Pancreas (tissue), 10 donors: ENCODE data around the gene CDHR2. TPM values are rescaled to one million over a fixed set of nuclear protein-coding genes. Genes with fewer than 3 reads are reported as not detected.

Experiments
- ATAC-seq, 4 donors: fragments of 200-7000 bp; cut with Tn5 transposase; one replicate each; pipeline versions ENCODE4 v1.8.0 to v1.9.1; 2020; ENCODE audit warnings: mild to moderate bottlenecking in 4 of 4, moderate library complexity in 4 of 4
- DNase-seq, 6 donors: peaks; one replicate each; pipeline ENCODE4 v3.0.0-alpha.2; 2020
- FAIRE-seq: peaks from 2 replicates; lab custom pipeline; 2012; peaks lifted over from hg19 to GRCh38; lab: Jason Lieb, UNC
- H3K27ac ChIP-seq, 4 donors: fragments of 200-600 bp; sonication (generic); 1 replicate in 3 of 4; 2 replicates in 1 of 4; pipeline versions ENCODE4 v1.5.0 to v1.8.0; 2020
- H3K27me3 ChIP-seq, 4 donors: fragments of 200-600 bp; one replicate each; pipeline ENCODE4 v1.8.0; 2021
- H3K36me3 ChIP-seq, 3 donors: fragments of 200-600 bp; sonication (generic) in 1 of 3; one replicate each; pipeline versions ENCODE4 v1.5.0 to v1.8.0; 2020 to 2021
- H3K4me1 ChIP-seq, 3 donors: fragments of 200-600 bp; one replicate each; pipeline ENCODE4 v1.8.0; 2021
- H3K4me3 ChIP-seq, 4 donors: fragments of 200-600 bp; sonication (generic) in 2 of 4; one replicate each; pipeline versions ENCODE4 v1.5.0 to v1.8.0; 2020 to 2021
- H3K9me3 ChIP-seq, 4 donors: fragments of 200-600 bp; one replicate each; pipeline ENCODE4 v1.8.0; 2021
- CTCF ChIP-seq, 4 donors: fragments of 200-600 bp; sonication (generic) in 3 of 4; IDR thresholded peaks; one replicate each; pipeline versions ENCODE4 v1.5.0 to v1.8.0; 2021; ENCODE audit warnings: antibody characterized with exemption in 4 of 4
- WGBS, 2 donors: extraction: QIAGEN DNeasy Blood & Tissue Kit; methylation state at CpG; one replicate each; pipeline ENCODE4 v1.1.7; 2013; 5-methylcytosine and 5-hydroxymethylcytosine counted together
- intact Hi-C, 3 donors: fragments of 100-400 bp; cut with DNase I; formaldehyde crosslinking; loops; one replicate each; pipeline versions ENCODE4 v1.11.1 to v1.14.2; 2022
- polyA plus RNA-seq, 2 donors: library from polyadenylated mRNA; stranded (reverse); fragments of 200-250 nt; gene quantifications; one replicate each; pipeline ENCODE4 v1.2.3, GENCODE V29; 2013
- total RNA-seq, 6 donors: library from RNA; stranded (reverse); fragmentation: NEBNext Ultra II Directional in 4 of 6; extraction: Animal tissue kit (Norgen Biotek cat#: 25700) in 4 of 6; gene quantifications; one replicate each; pipeline versions ENCODE4 v1.2.1 to v1.2.4, GENCODE V29; 2021 to 2023
- donor health status: healthy with polysubstance abuse.
- donor health status: DM: no; HTN: no; CAD: no; lungs with moderate emphysema.
- donor health status: DM: no; HTN: no; CAD: no.
- donor health status: control.
- donor health status: control.
- donor health status: Bipolar disorder and iron deficiency.
- donor health status: DM: yes; HTN: yes; CAD: no.
- donor health status: DM: no; HTN: no; CAD: no.
- donor health status: DM: no; HTN: no; CAD: no.
- donor health status: DM: yes; HTN: yes; CAD: no.

The CDHR2 gene
- total and polyA plus RNA-seq, 8 donors = 0.19 to 1.1 (median 0.26) TPM; not detected in 1

- intact Hi-C loops = no loop called here
- no peaks in the 10 kb centered on the region for H3K9me3 ChIP-seq
- WGBS, 2 donors = 93% methylated on average over 12 to 13 of the region's 13 CpGs
- no peaks in the 10 kb centered on the region for H3K36me3 ChIP-seq
- no peak for FAIRE-seq
- H3K4me1 ChIP-seq = no peaks in the 10 kb centered on the region
- H3K4me3 ChIP-seq = no peak overlapping the region
- no peaks in the 10 kb centered on the region for H3K27me3 ChIP-seq
- no peak for ATAC-seq
- H3K27ac ChIP-seq = no peak overlapping the region
- DNase-seq = no peak
- TF ChIP-seq CTCF (IDR thresholded peaks at IDR 0.05) = no peak
Observed at GRCh38 chr5:176557846-176558245, 8.7 kb downstream of the CDHR2 start.

GRCh38 chr5:176559683-176560082 lies 10.5 kb downstream of the CDHR2 start:
- H3K4me1 ChIP-seq = no peaks in the 10 kb centered on the region
- no peaks in the 10 kb centered on the region for H3K36me3 ChIP-seq
- FAIRE-seq = no peak
- intact Hi-C loops = no loop called here
- H3K9me3 ChIP-seq = no peaks in the 10 kb centered on the region
- 34 to 40% methylated on average over 5 of the region's 5 CpGs for WGBS, 2 donors
- no peak for TF ChIP-seq CTCF (IDR thresholded peaks at IDR 0.05)
- DNase-seq = no peak
- H3K27me3 ChIP-seq = no peaks in the 10 kb centered on the region
- no peak overlapping the region for H3K4me3 ChIP-seq
- H3K27ac ChIP-seq = no peak overlapping the region
- no peak for ATAC-seq

- 64 to 69% methylated on average over 8 of the region's 8 CpGs for WGBS, 2 donors
- Histone ChIP-seq H3K9me3 (no peaks in the 10 kb centered on the region), H3K27me3 (no peaks in the 10 kb centered on the region), H3K27ac (no peak overlapping the region), H3K4me1 (no peaks in the 10 kb centered on the region), H3K4me3 (no peak overlapping the region), H3K36me3 (no peaks in the 10 kb centered on the region)
- TF ChIP-seq CTCF (IDR thresholded peaks at IDR 0.05) = no peak
- DNase-seq (no peak), FAIRE-seq (no peak), ATAC-seq (no peak)
- intact Hi-C loops = no loop called here
Observed at GRCh38 chr5:176560364-176560763, 11.2 kb downstream of the CDHR2 start.

GRCh38 chr5:176561259-176561658 lies 12.1 kb downstream of the CDHR2 start:
- Histone ChIP-seq H3K27me3 (no peaks in the 10 kb centered on the region), H3K36me3 (no peaks in the 10 kb centered on the region), H3K27ac (no peak overlapping the region), H3K4me1 (no peaks in the 10 kb centered on the region), H3K4me3 (no peak overlapping the region), H3K9me3 (no peaks in the 10 kb centered on the region)
- WGBS, 2 donors = 79 to 92% methylated on average over 3 of the region's 3 CpGs
- FAIRE-seq = no peak
- TF ChIP-seq CTCF (IDR thresholded peaks at IDR 0.05) = no peak
- no peak for DNase-seq
- no peak for ATAC-seq
- intact Hi-C loops = no loop called here

- no peak for DNase-seq
- FAIRE-seq = no peak
- intact Hi-C loops = no loop called here
- TF ChIP-seq CTCF (IDR thresholded peaks at IDR 0.05) = no peak
- H3K9me3 ChIP-seq = no peaks in the 10 kb centered on the region
- no peak overlapping the region for H3K4me3 ChIP-seq
- no peaks in the 10 kb centered on the region for H3K36me3 ChIP-seq
- WGBS, 2 donors = 44 to 55% methylated on average over 10 of the region's 10 CpGs
- H3K27me3 ChIP-seq = no peaks in the 10 kb centered on the region
- H3K27ac ChIP-seq = no peak overlapping the region
- H3K4me1 ChIP-seq = no peaks in the 10 kb centered on the region
- no peak for ATAC-seq
Observed at GRCh38 chr5:176562189-176562588, 13.0 kb downstream of the CDHR2 start.
